ENCODE results near the gene GPR156.
A peak's percentile ranks its signal among the peaks of the same experiment; 100 is the strongest.
"Not testable (repeated sequence)": the region's sequence is repeated elsewhere in the genome, so short reads cannot be mapped to it uniquely, and the experiment has no call there.

GPR156 gene

GRCh38 chr3:120156699-120157098 is 128.3 kb downstream of the GPR156 start:
- DNase-seq: no peak

- not testable (repeated sequence) for DNase-seq
Measured at GRCh38 chr3:120155694-120156093, 129.3 kb downstream of the GPR156 start.

DNA sequence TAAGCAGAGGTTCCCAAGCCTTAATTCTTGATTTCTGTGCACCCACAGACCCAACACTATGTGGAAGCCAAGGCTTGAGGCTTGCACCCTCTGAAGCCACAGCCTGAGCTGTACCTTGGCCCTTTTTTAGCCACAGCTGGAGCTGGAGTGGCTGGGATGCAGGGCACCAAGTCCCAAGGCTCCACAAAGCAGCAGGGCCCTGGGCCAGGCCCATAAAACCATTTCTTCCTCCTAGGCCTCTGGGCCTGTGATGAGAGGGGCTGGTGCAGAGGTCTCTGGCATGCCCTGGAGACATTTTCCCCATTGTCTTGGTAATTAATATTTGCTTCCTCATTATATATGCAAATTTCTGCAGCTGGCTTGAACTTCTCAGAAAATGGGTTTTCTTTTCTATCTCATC is 129.9 kb downstream of the GPR156 start:
- no peak for DNase-seq

DNA sequence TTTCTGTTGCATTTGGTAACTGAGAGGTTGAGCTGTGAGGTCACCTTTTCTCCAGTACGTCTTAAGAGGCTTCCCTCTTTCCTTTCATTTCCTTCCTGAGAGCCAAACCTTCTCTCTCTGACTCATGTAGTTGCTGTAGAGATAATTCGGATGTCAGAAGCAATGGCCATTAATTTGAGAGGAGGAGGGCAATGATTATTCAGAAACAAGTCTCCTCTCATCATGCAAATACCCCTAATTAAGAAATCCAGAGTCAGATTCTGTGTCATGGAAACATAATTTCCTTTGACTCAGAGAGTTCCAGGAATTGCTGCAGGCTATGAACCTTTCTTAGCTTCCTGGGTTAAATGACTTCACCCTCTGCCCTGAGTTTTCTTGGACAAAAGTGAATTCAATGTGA is 131.7 kb downstream of the GPR156 start:
- DNase-seq: peak in 2 of 3 donors; percentile 34 to 72

- no peak for DNase-seq
Measured at GRCh38 chr3:120151791-120152190, 133.2 kb downstream of the GPR156 start.

DNA sequence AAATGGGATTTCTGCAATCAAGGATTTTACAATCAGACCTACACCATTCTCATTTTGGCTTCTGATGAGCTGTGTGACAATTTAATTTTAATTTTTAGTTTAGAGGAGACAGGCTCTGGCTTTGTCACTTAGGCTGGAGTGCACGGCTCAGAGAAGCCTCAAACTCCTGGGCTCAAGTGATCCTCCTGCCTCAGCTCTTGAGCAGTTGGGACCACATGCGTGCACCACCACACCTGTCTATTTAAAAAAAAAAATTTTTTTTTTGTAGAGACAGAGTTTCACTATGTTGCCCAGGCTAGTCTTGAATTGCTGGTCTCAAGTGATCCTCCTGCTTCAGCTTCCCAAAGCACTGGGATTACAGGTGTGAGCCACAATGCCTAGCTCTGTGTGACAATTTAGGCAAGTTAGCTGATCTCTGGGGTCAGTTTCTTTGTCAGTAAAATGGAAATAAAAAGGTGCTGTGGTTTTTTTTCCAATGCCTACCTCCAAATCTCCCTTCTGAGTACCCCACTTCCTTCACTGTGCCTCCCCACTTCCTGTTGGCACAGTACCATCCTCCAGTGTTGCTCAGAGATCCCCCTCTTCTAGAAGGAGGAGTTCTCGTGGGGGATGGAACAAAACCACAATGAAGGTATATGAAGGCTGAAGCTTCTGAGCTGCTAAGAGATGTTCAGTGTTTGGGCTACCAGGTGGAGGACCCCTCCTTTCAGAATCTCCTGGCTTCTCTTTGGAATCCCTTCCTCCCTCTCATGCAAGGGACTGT is 136.7 kb downstream of the GPR156 start:
- DNase-seq: no peak

DNA sequence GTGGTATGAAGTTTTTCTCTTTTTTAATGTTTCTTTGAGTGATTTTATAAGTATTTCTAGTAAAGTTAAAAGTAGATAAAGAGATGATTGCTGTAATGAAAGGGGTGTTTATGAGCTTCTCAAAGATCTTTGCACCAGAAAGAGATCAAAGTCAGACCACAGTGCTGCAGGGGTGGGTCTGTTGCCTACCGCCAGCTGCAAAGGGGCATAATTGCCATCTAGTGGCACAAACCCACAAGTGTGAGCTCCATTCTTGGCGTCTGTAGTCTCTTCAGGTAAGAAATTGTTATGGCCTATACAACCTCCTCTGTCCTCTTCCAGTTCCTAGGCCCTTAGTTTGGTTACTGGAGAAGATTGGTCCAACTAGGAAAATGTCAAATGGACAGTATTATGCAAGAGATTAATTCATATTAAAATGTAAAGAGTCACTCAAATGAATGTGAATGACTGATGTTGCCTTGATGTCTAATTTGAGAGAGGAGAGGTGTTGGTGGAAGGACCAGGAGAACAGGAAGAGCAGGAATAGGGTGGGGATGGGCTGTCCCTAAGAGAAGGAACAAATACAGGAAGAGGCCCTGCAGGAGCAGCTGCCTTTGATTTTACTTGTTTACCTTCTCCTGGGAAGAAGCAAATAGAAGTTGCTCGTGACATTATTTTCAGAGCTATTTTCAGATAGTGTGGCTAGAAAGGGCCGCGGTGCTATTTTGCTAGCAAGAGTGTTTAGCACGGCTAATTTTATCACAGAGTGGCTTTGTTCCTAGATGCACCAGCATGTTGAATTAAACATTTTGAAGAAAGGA is 137.8 kb downstream of the GPR156 start:
- peak in 2 of 3 donors; percentile 9 to 25 for DNase-seq

GRCh38 chr3:120145542-120146285 is 139.3 kb downstream of the GPR156 start:
- peak; percentile 78 to 89 (median 86) for DNase-seq

- no peak for DNase-seq
Measured at GRCh38 chr3:120144267-120144666, 140.8 kb downstream of the GPR156 start.

DNA sequence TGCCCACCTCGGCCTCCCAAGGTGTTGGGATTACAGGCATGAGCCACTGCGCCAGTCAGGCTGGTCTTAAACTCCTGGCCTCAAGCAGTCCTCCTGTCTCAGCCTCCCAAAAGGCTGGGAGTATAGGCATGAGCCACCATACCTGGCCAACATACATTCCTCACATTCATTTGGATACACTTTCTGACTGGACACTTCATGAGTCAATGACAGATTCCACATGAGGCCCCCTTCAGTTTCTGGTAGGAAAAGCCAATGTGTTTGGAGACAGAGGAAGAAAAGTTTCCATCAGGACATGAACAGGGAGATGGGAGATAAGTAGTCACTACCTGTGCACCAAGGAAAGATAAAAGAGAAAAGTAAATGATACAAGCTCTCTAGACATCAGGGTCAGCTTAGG is 141.3 kb downstream of the GPR156 start:
- no peak for DNase-seq

- no peak for DNase-seq
Measured at GRCh38 chr3:120142236-120142635, 142.8 kb downstream of the GPR156 start.

DNA sequence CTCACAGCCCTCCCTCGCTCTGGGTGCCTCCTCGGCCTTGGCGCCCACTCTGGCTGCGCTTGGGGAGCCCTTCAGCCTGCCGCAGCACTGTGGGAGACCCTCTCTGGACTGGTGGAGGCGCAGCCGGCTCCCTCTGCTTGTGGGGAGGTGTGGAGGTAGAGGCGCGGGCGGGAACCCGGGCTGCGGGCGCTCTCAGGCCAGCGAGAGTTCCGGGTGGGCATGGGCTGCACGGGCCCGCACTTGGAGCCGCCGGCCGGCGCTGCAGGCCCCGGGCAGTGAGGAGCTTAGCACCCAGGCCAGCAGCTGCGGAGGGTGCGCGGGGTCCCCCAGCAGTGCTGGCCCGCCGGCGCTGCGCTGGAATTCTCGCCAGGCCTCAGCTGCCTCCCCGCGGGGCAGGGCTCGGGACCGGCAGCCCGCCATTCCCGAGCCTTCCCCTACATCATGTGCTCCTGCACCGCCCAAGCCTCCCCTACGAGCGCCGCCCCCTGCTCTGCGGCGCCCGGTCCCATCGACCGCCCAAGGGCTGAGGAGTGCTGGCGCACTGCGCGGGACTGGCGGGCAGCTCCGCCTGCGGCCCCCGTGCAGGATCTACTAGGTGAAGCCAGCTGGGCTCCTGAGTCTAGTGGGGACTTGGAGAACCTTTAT is 144.8 kb downstream of the GPR156 start:
- DNase-seq: no peak

DNA sequence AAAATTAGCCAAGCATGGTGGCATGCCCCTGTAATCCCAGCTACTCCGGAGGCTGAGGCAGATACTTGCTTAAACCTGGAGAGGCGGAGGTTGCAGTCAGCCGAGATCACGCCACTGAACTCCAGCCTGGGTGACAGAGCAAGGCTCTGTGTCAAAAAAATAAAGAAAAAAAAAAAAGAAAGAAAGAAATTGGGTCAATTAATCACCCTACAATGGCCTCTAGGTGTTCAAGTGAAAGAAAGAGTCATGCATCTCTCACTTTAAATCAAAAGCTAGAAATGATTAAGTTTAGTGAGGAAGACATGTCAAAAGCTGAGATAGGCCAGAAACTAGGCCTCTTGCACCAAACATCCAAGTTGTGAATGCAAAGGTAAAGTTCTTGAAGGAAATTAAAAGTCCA is 145.9 kb downstream of the GPR156 start:
- DNase-seq: no peak

DNA sequence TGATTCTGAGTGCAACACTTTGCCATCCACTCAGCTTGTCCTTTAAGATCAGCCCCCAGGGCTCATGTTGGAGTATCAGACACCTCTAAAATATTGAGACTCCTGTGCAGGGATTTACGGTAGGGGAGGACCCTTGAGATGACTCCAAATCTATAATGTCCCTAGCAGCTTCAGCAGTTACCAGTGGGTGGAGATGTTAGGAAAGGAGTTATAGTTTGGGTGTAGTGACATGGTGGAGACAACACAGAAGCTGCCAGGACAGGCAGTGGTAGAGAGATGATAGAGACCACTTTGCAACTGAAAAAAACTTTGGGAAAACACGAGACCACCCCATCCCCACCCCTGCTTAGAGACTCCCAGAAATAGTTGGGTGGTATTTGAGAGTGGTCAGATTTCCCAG is 147.5 kb downstream of the GPR156 start:
- DNase-seq: no peak

GRCh38 chr3:120130656-120131055 is 154.4 kb downstream of the GPR156 start:
- no peak for DNase-seq

DNA sequence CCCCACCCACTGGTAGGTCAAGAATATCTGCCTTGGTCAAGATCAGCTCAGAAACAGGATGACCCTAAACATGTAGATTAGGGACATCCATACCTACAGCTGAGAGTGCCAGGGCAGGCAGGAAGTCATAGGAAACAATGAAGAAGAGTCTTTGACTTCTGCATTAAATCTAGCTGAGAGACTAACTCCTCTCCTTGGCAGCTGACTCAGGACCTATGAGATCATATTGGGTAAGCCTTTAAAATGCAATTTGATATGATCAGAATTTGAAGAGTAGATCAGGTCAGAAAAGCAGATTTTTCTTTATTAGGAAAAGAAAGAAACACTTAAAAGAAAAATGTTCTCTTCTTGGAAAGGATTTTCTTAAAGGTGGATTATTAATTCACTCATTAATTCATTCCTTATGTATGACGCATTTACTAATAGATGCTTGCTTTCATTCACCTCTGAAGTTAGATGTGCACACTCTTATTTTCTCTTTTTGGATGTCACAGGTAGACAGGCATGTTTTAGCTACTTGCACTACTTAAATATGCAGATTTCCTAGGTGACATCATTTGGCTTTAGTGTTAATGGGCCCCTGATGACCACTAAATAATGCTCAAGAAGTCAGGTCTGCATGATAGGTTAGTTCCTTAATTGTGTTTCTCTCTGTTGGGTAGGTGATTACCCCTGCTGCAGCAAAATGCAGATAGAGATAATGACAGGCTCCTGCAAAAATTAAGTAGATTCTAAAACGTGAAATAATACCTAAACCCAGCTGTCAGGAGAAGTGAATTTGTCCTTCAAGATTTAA is 155.1 kb downstream of the GPR156 start:
- DNase-seq: no peak

DNA sequence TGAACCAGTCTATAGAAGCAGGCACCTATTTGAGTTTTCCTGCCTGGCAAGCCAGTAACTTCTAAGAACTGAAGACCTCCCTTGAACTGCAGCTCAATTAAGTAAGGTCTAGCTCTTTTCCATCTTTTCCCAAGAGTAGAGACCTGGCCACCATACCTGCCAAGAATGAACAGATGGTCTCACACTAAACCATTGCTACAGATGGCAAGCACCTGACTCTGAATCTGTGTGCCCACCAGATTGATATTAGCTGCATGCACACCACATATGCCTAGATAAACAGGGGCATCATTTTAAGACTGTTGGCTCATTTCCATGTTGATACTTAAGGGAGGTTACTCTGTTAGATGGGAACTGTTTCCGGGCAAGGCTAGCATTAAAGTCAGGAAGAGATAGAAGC is 156.0 kb downstream of the GPR156 start:
- DNase-seq: no peak

DNA sequence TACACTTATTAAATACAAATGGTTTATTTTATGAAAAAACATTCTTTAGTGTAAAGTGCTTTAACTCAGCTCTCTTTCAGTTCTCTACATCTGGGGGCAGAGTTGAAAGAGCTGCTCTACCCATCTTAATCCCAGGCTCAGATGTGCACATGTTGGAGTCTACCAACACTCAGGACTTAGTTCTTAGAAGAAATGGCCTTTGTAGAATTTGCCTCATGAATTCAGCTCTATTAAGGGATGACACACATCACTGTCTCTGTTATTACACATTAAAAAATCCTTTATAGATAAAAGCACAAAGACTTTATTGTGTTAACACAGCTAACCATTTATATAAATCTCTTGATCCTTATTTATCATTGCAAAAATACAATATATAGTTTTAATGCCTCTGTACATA is 159.0 kb downstream of the GPR156 start:
- DNase-seq: no peak

GRCh38 chr3:120119846-120120510 is 165.0 kb downstream of the GPR156 start:
- DNase-seq: no peak

Data from suppressor macrophage treated with lipopolysaccharide for 1 hour (primary cell).